ENCODE results near the gene SREBF2. TPM values are rescaled to one million over a fixed set of nuclear protein-coding genes. Genes with fewer than 3 reads are reported as not detected.

Gene SREBF2
- polyA plus RNA-seq, 4 donors, result 14.1 to 82.2 (median 48.1) TPM

DNA sequence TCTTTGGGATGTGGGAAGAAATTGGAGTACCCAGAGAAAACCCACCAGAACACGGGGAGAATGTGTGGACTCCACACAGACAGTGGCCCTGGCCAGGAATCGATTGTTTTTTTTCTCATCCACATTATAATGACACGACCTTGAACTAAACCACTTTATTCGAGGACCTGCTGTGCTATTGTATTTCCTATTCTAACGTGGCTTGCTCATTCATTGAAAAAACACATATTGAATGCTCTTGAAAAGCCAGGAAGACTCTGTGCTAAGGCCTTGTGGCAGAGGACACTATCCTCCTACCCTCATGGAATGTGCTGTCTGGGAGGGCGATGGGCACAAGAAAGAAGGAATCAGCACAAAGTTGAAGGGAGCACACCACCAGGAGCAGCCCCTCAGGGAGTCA is 9.1 kb upstream of the SREBF2 start:
- WGBS, 3 donors, result 81 to 85% (median 82%) methylated on average over 6 of the region's 6 CpGs
- FAIRE-seq, result no peak
- Histone ChIP-seq H3K27ac (ENCODE audit: low read depth in 1 of 3, low read length in 2 of 3) (no peak overlapping the region), H3K9me3 (ENCODE audit: control insufficient read depth in 2 of 2, insufficient read depth in 1 of 2, low read depth in 1 of 2, low read length in 1 of 2) (no peaks in the 10 kb centered on the region), H3K36me3 (ENCODE audit: control insufficient read depth in 3 of 3, insufficient read depth in 2 of 3, low read depth in 1 of 3, low read length in 3 of 3) (peaks cover 0 to 61% (median 2%) of the 10 kb centered on the region in 3 donors), H3K27me3 (ENCODE audit: control insufficient read depth in 3 of 3, insufficient read depth in 3 of 3, low read length in 3 of 3) (no peaks in the 10 kb centered on the region), H3K4me3 (ENCODE audit: low read depth in 1 of 3, low read length in 3 of 3) (no peak overlapping the region), H3K4me1 (ENCODE audit: control insufficient read depth in 3 of 3, insufficient read depth in 2 of 3, low read depth in 1 of 3, low read length in 2 of 3) (peaks cover 0 to 24% (median 4%) of the 10 kb centered on the region in 3 donors)
- no peak for DNase-seq

DNA sequence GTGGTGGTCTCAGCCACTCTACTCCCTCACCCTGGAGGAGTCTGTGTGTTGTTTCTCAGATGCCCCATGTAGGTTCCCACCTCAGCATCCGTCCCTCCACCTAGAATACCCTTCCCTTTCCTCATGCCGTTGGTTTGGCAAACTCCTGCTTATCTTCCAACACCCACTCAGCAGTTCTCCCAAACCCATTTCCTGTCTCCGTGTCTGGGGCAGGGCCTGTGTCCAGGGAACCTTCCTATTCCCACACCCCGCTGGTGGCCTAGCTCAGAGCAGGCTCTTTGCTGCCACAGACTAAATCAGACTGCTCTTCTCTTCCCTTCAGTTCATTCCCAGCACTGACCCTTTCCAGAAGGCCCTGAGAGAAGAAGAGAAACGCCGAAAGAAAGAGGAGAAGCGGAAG is 7.5 kb upstream of the SREBF2 start:
- no peak for DNase-seq
- Histone ChIP-seq H3K27me3 (ENCODE audit: control insufficient read depth in 3 of 3, insufficient read depth in 3 of 3, low read length in 3 of 3) (no peaks in the 10 kb centered on the region), H3K4me3 (ENCODE audit: low read depth in 1 of 3, low read length in 3 of 3) (no peak overlapping the region), H3K27ac (ENCODE audit: low read depth in 1 of 3, low read length in 2 of 3) (peak overlapping the region in 1 of 3 donors; percentile 60), H3K4me1 (ENCODE audit: control insufficient read depth in 3 of 3, insufficient read depth in 2 of 3, low read depth in 1 of 3, low read length in 2 of 3) (peaks cover 0 to 27% (median 4%) of the 10 kb centered on the region in 3 donors), H3K36me3 (ENCODE audit: control insufficient read depth in 3 of 3, insufficient read depth in 2 of 3, low read depth in 1 of 3, low read length in 3 of 3) (peaks cover 0 to 50% (median 2%) of the 10 kb centered on the region in 3 donors), H3K9me3 (ENCODE audit: control insufficient read depth in 2 of 2, insufficient read depth in 1 of 2, low read depth in 1 of 2, low read length in 1 of 2) (no peaks in the 10 kb centered on the region)
- no peak for FAIRE-seq
- 66 to 81% (median 79%) methylated on average over 7 of the region's 7 CpGs for WGBS, 3 donors

DNA sequence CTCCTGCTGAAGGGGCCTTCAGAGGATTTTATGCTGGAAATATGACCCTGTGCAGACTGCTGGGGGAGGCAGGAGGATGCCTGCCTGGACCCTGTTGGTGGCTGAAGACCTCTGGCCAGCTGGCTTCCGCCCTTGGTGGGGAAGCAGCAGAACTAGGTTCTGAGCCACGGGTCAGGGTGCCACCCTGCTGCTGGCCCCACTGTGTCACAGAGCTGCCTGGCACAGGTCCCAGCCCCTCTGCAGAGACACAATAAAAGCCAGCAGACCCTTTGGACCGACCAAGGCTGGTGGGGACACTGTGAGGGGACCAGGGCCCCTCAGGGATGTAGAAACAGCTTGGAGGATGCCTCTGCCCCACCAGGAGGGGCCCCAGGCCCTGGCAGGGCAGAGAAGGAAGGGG is 6.9 kb upstream of the SREBF2 start:
- Histone ChIP-seq H3K27ac (ENCODE audit: low read depth in 1 of 3, low read length in 2 of 3) (peak overlapping the region in 1 of 3 donors; percentile 60), H3K27me3 (ENCODE audit: control insufficient read depth in 3 of 3, insufficient read depth in 3 of 3, low read length in 3 of 3) (no peaks in the 10 kb centered on the region), H3K9me3 (ENCODE audit: control insufficient read depth in 2 of 2, insufficient read depth in 1 of 2, low read depth in 1 of 2, low read length in 1 of 2) (no peaks in the 10 kb centered on the region), H3K4me3 (ENCODE audit: low read depth in 1 of 3, low read length in 3 of 3) (no peak overlapping the region), H3K36me3 (ENCODE audit: control insufficient read depth in 3 of 3, insufficient read depth in 2 of 3, low read depth in 1 of 3, low read length in 3 of 3) (peaks cover 0 to 46% (median 2%) of the 10 kb centered on the region in 3 donors), H3K4me1 (ENCODE audit: control insufficient read depth in 3 of 3, insufficient read depth in 2 of 3, low read depth in 1 of 3, low read length in 2 of 3) (peaks cover 0 to 27% (median 4%) of the 10 kb centered on the region in 3 donors)
- DNase-seq (no peak), FAIRE-seq (no peak)
- 26 to 55% (median 46%) methylated on average over 3 of the region's 3 CpGs for WGBS, 3 donors

DNA sequence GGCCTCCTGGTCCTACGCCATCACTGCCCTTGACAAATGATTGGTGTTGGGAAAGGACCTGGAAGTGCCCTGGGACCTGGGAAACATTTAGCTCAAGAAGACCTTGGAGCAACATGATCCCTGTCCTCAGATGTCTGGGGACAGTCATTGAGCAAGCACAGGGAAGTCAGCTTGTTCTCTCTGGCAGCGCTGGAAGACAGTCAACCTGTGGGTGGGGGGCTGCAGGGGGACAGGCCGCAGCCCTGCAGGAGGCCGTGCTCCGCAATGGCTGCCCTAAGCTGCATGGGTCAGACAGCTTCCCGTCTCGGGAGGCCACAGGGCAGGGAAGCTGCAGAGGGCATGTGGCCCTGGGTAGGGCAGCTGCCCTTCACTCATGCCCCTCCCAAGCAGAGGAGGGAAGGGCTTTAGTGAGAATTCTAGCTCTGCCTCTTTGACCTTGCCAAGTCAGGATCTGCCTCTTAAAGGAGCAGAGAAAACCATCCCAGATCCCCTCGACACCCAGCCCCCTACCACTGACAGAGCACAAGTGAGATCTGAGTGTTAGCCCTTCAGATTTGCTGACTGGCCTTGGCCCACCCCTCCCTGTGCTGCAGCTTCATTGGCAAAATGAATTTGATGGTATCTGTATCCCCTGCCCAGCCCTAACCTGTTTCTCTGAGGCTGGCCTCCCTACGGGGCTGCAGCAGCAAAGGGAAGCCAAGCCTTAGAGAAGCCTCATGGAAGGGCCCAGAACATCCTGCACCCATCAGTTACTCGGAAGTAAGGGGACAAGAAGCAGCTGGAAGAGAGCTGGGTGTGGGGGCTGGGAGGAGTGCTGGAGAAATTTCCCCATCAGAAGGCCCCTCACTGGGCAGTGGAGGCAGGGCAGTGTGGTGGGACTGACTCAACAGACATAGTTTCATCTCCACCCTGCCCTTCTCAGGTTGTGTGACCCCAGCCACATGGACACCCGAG is 6.2 kb upstream of the SREBF2 start:
- peak overlapping the region in 1 of 3 donors; percentile 60 for H3K27ac ChIP-seq (ENCODE audit: low read depth in 1 of 3, low read length in 2 of 3)
- H3K4me3 ChIP-seq (ENCODE audit: low read depth in 1 of 3, low read length in 3 of 3), result no peak overlapping the region
- H3K4me1 ChIP-seq (ENCODE audit: control insufficient read depth in 3 of 3, insufficient read depth in 2 of 3, low read depth in 1 of 3, low read length in 2 of 3), result peaks cover 0 to 27% (median 4%) of the 10 kb centered on the region in 3 donors
- H3K9me3 ChIP-seq (ENCODE audit: control insufficient read depth in 2 of 2, insufficient read depth in 1 of 2, low read depth in 1 of 2, low read length in 1 of 2), result no peaks in the 10 kb centered on the region
- no peaks in the 10 kb centered on the region for H3K27me3 ChIP-seq (ENCODE audit: control insufficient read depth in 3 of 3, insufficient read depth in 3 of 3, low read length in 3 of 3)
- FAIRE-seq, result no peak
- peaks cover 0 to 46% (median 2%) of the 10 kb centered on the region in 3 donors for H3K36me3 ChIP-seq (ENCODE audit: control insufficient read depth in 3 of 3, insufficient read depth in 2 of 3, low read depth in 1 of 3, low read length in 3 of 3)
- WGBS, 3 donors, result 62 to 64% (median 63%) methylated on average over 11 of the region's 11 CpGs
- peak in 1 of 2 donors; percentile 57 for DNase-seq

DNA sequence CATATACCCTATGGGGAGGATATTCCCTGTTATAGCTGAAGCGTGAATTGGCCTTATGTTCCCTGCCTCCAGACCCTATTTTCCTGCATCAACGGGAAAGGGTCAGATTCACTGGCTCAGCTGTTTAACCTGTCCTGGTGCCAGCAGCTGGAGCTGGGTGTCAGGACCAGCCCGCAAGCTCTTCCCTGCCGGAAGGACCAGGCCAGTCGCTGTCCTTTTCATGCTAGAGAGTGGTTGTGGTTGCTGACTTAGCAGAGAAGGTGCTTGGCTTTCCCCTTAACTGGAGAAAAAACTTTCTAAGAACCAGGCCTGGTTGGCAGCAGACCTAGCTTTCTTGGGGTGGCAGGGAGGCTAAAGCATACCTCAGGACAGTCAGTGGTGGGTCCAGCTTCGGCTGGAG is 5.2 kb upstream of the SREBF2 start:
- DNase-seq, result no peak
- Histone ChIP-seq H3K27me3 (ENCODE audit: control insufficient read depth in 3 of 3, insufficient read depth in 3 of 3, low read length in 3 of 3) (no peaks in the 10 kb centered on the region), H3K4me1 (ENCODE audit: control insufficient read depth in 3 of 3, insufficient read depth in 2 of 3, low read depth in 1 of 3, low read length in 2 of 3) (peaks cover 0 to 27% (median 4%) of the 10 kb centered on the region in 3 donors), H3K9me3 (ENCODE audit: control insufficient read depth in 2 of 2, insufficient read depth in 1 of 2, low read depth in 1 of 2, low read length in 1 of 2) (no peaks in the 10 kb centered on the region), H3K36me3 (ENCODE audit: control insufficient read depth in 3 of 3, insufficient read depth in 2 of 3, low read depth in 1 of 3, low read length in 3 of 3) (peaks cover 0 to 40% (median 2%) of the 10 kb centered on the region in 3 donors), H3K4me3 (ENCODE audit: low read depth in 1 of 3, low read length in 3 of 3) (no peak overlapping the region), H3K27ac (ENCODE audit: low read depth in 1 of 3, low read length in 2 of 3) (no peak overlapping the region)
- 86 to 90% (median 87%) methylated on average over 6 of the region's 6 CpGs for WGBS, 3 donors
- no peak for FAIRE-seq

DNA sequence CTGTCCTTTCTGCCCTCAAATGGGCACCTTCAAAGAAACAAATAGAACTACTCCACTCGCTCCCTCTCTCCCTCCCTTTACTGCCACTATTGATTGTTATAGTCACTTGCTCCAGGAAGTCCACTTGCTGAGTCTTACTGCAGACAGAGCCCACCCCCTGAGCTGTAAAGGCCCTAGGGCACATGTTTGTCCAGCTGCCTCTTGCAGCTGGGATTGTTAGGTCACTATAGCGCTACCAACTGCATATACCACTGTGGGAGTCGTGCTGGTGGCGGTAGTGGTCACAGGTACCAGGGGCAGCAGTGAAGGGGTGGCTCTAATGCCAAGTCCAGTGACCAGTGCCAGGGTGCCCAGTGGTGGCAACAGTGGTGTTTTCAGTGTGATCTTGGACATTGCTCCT is 4.4 kb upstream of the SREBF2 start:
- Histone ChIP-seq H3K27me3 (ENCODE audit: control insufficient read depth in 3 of 3, insufficient read depth in 3 of 3, low read length in 3 of 3) (no peaks in the 10 kb centered on the region), H3K9me3 (ENCODE audit: control insufficient read depth in 2 of 2, insufficient read depth in 1 of 2, low read depth in 1 of 2, low read length in 1 of 2) (no peaks in the 10 kb centered on the region), H3K36me3 (ENCODE audit: control insufficient read depth in 3 of 3, insufficient read depth in 2 of 3, low read depth in 1 of 3, low read length in 3 of 3) (peaks cover 0 to 35% (median 2%) of the 10 kb centered on the region in 3 donors), H3K4me3 (ENCODE audit: low read depth in 1 of 3, low read length in 3 of 3) (no peak overlapping the region), H3K27ac (ENCODE audit: low read depth in 1 of 3, low read length in 2 of 3) (peak overlapping the region in 2 of 3 donors; percentile 14 to 21), H3K4me1 (ENCODE audit: control insufficient read depth in 3 of 3, insufficient read depth in 2 of 3, low read depth in 1 of 3, low read length in 2 of 3) (peaks cover 0 to 27% (median 4%) of the 10 kb centered on the region in 3 donors)
- WGBS, 3 donors, result 50 to 79% (median 73%) methylated on average over 4 of the region's 4 CpGs
- DNase-seq (peak; percentile 47 to 61), FAIRE-seq (no peak)

DNA sequence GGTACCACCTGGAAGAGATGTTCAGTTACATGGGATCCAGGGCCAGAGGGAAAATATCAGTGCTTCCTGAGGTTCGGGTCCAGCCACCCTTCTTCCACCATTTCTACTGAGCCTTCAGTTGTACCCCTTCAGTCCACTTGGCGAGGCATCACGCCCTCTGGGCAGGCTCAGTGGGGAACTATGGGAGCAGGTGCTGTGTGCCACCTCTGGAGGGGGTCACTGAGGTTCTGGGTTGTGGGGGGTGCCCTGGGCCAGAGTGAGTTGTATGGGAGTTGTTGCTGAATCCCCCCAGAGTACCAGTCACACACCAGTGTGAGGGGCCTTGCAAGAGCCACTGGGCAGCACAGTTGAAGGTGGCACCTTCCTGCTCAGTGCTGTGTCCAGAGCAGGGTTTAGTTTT is 2.7 kb upstream of the SREBF2 start:
- H3K27me3 ChIP-seq (ENCODE audit: control insufficient read depth in 3 of 3, insufficient read depth in 3 of 3, low read length in 3 of 3), result no peaks in the 10 kb centered on the region
- WGBS, 3 donors, result 96 to 98% (median 97%) methylated on average over 3 of the region's 3 CpGs
- H3K4me3 ChIP-seq (ENCODE audit: low read depth in 1 of 3, low read length in 3 of 3), result no peak overlapping the region
- no peaks in the 10 kb centered on the region for H3K9me3 ChIP-seq (ENCODE audit: control insufficient read depth in 2 of 2, insufficient read depth in 1 of 2, low read depth in 1 of 2, low read length in 1 of 2)
- H3K4me1 ChIP-seq (ENCODE audit: control insufficient read depth in 3 of 3, insufficient read depth in 2 of 3, low read depth in 1 of 3, low read length in 2 of 3), result peaks cover 0 to 35% (median 6%) of the 10 kb centered on the region in 3 donors
- FAIRE-seq, result no peak
- H3K27ac ChIP-seq (ENCODE audit: low read depth in 1 of 3, low read length in 2 of 3), result peak overlapping the region in 1 of 3 donors; percentile 37
- H3K36me3 ChIP-seq (ENCODE audit: control insufficient read depth in 3 of 3, insufficient read depth in 2 of 3, low read depth in 1 of 3, low read length in 3 of 3), result peaks cover 0 to 24% (median 0%) of the 10 kb centered on the region in 3 donors
- no peak for DNase-seq

DNA sequence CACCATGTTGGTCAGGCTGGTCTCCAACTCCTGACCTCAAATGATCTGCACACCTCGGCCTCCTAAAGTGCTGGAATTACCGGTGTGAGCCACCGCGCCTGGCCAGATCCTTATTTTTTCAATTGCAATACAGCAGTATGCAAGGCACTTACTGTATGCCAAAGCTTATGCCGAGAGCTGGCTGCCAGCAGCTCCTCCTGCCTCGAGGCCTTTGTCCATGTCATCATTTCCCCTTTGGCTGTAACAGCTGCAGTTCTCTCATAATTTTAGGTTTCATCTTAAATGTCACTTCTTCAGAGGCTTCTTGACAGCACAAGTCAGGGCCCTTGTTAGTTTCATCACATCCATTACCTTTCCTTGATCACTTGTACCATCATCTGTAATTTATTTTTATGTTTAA is 1.5 kb upstream of the SREBF2 start:
- no peak for DNase-seq
- Histone ChIP-seq H3K4me1 (ENCODE audit: control insufficient read depth in 3 of 3, insufficient read depth in 2 of 3, low read depth in 1 of 3, low read length in 2 of 3) (peaks cover 4 to 29% (median 6%) of the 10 kb centered on the region in 3 donors), H3K27ac (ENCODE audit: low read depth in 1 of 3, low read length in 2 of 3) (peak overlapping the region in 1 of 3 donors; percentile 96), H3K36me3 (ENCODE audit: control insufficient read depth in 3 of 3, insufficient read depth in 2 of 3, low read depth in 1 of 3, low read length in 3 of 3) (peaks cover 0 to 21% (median 0%) of the 10 kb centered on the region in 3 donors), H3K27me3 (ENCODE audit: control insufficient read depth in 3 of 3, insufficient read depth in 3 of 3, low read length in 3 of 3) (no peaks in the 10 kb centered on the region), H3K9me3 (ENCODE audit: control insufficient read depth in 2 of 2, insufficient read depth in 1 of 2, low read depth in 1 of 2, low read length in 1 of 2) (no peaks in the 10 kb centered on the region), H3K4me3 (ENCODE audit: low read depth in 1 of 3, low read length in 3 of 3) (no peak overlapping the region)
- WGBS, 3 donors, result 72 to 85% (median 82%) methylated on average over 6 of the region's 6 CpGs
- FAIRE-seq, result no peak

Measured in small intestine (tissue), 7 donors.